HTR-8/SVneo (cell line): Measurements from ENCODE around the gene RERE.

Experiments
- DNase-seq: peaks from one replicate; pipeline ENCODE4 v3.0.0; 2011; ENCODE audit warnings: low spot score, mixed read lengths; ENCODE audit not compliant: insufficient read length
- FAIRE-seq: peaks from 2 replicates; lab custom pipeline; 2011; peaks lifted over from hg19 to GRCh38; lab: Jason Lieb, UNC

RERE gene

GRCh38 chr1:8765198-8765597 lies 52.2 kb downstream of the RERE start:
- FAIRE-seq, result no peak
- DNase-seq, result no peak

GRCh38 chr1:8764293-8764937 lies 53.0 kb downstream of the RERE start:
- DNase-seq (no peak), FAIRE-seq (no peak)

GRCh38 chr1:8763888-8764287 lies 53.6 kb downstream of the RERE start:
- FAIRE-seq, result no peak
- DNase-seq, result no peak

- no peak for FAIRE-seq
- no peak for DNase-seq
Observed at GRCh38 chr1:8754993-8755392, 62.4 kb downstream of the RERE start.

GRCh38 chr1:8754247-8754650 lies 63.2 kb downstream of the RERE start:
- FAIRE-seq (no peak), DNase-seq (no peak)

GRCh38 chr1:8753736-8754135 lies 63.7 kb downstream of the RERE start:
- no peak for DNase-seq
- FAIRE-seq, result no peak

GRCh38 chr1:8752921-8753713 lies 64.3 kb downstream of the RERE start:
- FAIRE-seq (no peak), DNase-seq (no peak)

- DNase-seq (no peak), FAIRE-seq (no peak)
Observed at GRCh38 chr1:8752411-8752810, 65.0 kb downstream of the RERE start.

GRCh38 chr1:8751984-8752383 lies 65.5 kb downstream of the RERE start:
- no peak for FAIRE-seq
- DNase-seq, result no peak

GRCh38 chr1:8747879-8748825 lies 69.3 kb downstream of the RERE start:
- DNase-seq, result no peak
- no peak for FAIRE-seq

- FAIRE-seq (no peak), DNase-seq (peak; percentile 23)
Observed at GRCh38 chr1:8746554-8746953, 70.9 kb downstream of the RERE start.

- FAIRE-seq (no peak), DNase-seq (no peak)
Observed at GRCh38 chr1:8745749-8746390, 71.6 kb downstream of the RERE start.

- no peak for DNase-seq
- no peak for FAIRE-seq
Observed at GRCh38 chr1:8745346-8745745, 72.1 kb downstream of the RERE start.

GRCh38 chr1:8742022-8742924 lies 75.2 kb downstream of the RERE start:
- DNase-seq, result no peak

GRCh38 chr1:8740034-8740449 lies 77.4 kb downstream of the RERE start:
- DNase-seq (no peak), FAIRE-seq (peak; percentile 76)

More at GRCh38 chr1:8742022-8742924, 75.2 kb downstream of the RERE start:
- no peak for FAIRE-seq

- no peak for DNase-seq
Observed at GRCh38 chr1:8739377-8739776, 78.1 kb downstream of the RERE start.

GRCh38 chr1:8736927-8737326 lies 80.5 kb downstream of the RERE start:
- FAIRE-seq (no peak), DNase-seq (no peak)

More at GRCh38 chr1:8739377-8739776, 78.1 kb downstream of the RERE start:
- FAIRE-seq, result no peak

GRCh38 chr1:8733484-8733883 lies 84.0 kb downstream of the RERE start:
- DNase-seq, result no peak
- FAIRE-seq, result no peak

- no peak for DNase-seq
- FAIRE-seq, result no peak
Observed at GRCh38 chr1:8731162-8731561, 86.3 kb downstream of the RERE start.
